ENCODE measurements around the gene MKX. TPM values are rescaled to one million over a fixed set of nuclear protein-coding genes. Genes with fewer than 3 reads are reported as not detected.

Gene MKX
- total RNA-seq, 4 donors from 2014 or later: 0.54 to 3.6 (median 0.90) TPM

- 79 to 86% methylated on average over 4 of the region's 4 CpGs for WGBS, 2 donors
- no peaks in the 10 kb centered on the region for H3K4me1 ChIP-seq
- no peak overlapping the region for H3K4me3 ChIP-seq (replicated peaks in 1 of 3)
- intact Hi-C loops (cut with DNase I): no loop called here
- DNase-seq: no peak
- H3K27me3 ChIP-seq: no peaks in the 10 kb centered on the region
- no peak overlapping the region for H3K27ac ChIP-seq
- no peak for TF ChIP-seq POLR2A (IDR thresholded peaks at IDR 0.05)
- TF ChIP-seq, protein P1, sequence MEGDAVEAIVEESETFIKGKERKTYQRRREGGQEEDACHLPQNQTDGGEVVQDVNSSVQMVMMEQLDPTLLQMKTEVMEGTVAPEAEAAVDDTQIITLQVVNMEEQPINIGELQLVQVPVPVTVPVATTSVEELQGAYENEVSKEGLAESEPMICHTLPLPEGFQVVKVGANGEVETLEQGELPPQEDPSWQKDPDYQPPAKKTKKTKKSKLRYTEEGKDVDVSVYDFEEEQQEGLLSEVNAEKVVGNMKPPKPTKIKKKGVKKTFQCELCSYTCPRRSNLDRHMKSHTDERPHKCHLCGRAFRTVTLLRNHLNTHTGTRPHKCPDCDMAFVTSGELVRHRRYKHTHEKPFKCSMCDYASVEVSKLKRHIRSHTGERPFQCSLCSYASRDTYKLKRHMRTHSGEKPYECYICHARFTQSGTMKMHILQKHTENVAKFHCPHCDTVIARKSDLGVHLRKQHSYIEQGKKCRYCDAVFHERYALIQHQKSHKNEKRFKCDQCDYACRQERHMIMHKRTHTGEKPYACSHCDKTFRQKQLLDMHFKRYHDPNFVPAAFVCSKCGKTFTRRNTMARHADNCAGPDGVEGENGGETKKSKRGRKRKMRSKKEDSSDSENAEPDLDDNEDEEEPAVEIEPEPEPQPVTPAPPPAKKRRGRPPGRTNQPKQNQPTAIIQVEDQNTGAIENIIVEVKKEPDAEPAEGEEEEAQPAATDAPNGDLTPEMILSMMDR (IDR thresholded peaks at IDR 0.05): no peak
- no peaks in the 10 kb centered on the region for H3K36me3 ChIP-seq
- no peaks in the 10 kb centered on the region for H3K9me3 ChIP-seq
These were observed 98.9 kb downstream of the MKX start for GRCh38 chr10:27646604-27647175.

DNA sequence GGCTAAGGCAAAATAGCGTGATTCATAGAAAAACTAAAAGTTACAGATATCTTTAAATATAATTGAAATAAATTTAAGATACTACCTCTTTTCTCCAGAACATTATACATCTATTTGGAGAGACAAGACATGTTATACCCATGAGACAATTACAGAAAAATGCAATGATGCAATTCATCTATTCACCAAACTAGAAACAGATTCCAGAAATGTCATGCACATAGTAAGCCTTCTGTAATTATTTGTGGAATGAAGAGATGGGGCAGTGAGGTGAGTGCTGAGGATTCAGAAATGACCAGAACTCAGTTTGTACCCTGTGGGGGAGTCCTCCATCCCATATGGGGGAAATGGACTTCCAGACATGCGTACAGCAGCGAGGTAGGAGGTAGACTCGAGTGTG lies 99.4 kb downstream of the MKX start:
- Histone ChIP-seq H3K27ac (no peak overlapping the region), H3K4me1 (no peaks in the 10 kb centered on the region), H3K4me3 (replicated peaks in 1 of 3) (no peak overlapping the region), H3K36me3 (no peaks in the 10 kb centered on the region), H3K9me3 (no peaks in the 10 kb centered on the region), H3K27me3 (no peaks in the 10 kb centered on the region)
- intact Hi-C loops (cut with DNase I): no loop called here
- TF ChIP-seq POLR2A (IDR thresholded peaks at IDR 0.05): no peak
- TF ChIP-seq, protein P1 (IDR thresholded peaks at IDR 0.05): no peak
- 82 to 83% methylated on average over 4 of the region's 4 CpGs for WGBS, 2 donors
- DNase-seq: no peak

GRCh38 chr10:27644307-27644939 lies 101.2 kb downstream of the MKX start:
- no peak for DNase-seq
- no peaks in the 10 kb centered on the region for H3K4me1 ChIP-seq
- TF ChIP-seq, protein P1 (IDR thresholded peaks at IDR 0.05): no peak
- no peak for TF ChIP-seq POLR2A (IDR thresholded peaks at IDR 0.05)
- 86 to 88% methylated on average over 5 of the region's 5 CpGs for WGBS, 2 donors
- H3K4me3 ChIP-seq (replicated peaks in 1 of 3): no peak overlapping the region
- H3K9me3 ChIP-seq: no peaks in the 10 kb centered on the region
- no peaks in the 10 kb centered on the region for H3K27me3 ChIP-seq
- no peak overlapping the region for H3K27ac ChIP-seq
- no peaks in the 10 kb centered on the region for H3K36me3 ChIP-seq
- intact Hi-C loops (cut with DNase I): no loop called here

GRCh38 chr10:27643301-27643700 lies 102.3 kb downstream of the MKX start:
- 79 to 87% methylated on average over 2 of the region's 2 CpGs for WGBS, 2 donors
- Histone ChIP-seq H3K27ac (no peak overlapping the region), H3K9me3 (no peaks in the 10 kb centered on the region), H3K4me3 (replicated peaks in 1 of 3) (no peak overlapping the region), H3K36me3 (no peaks in the 10 kb centered on the region), H3K4me1 (no peaks in the 10 kb centered on the region), H3K27me3 (no peaks in the 10 kb centered on the region)
- no peak for DNase-seq
- intact Hi-C loops (cut with DNase I): no loop called here
- TF ChIP-seq POLR2A (IDR thresholded peaks at IDR 0.05): no peak

DNA sequence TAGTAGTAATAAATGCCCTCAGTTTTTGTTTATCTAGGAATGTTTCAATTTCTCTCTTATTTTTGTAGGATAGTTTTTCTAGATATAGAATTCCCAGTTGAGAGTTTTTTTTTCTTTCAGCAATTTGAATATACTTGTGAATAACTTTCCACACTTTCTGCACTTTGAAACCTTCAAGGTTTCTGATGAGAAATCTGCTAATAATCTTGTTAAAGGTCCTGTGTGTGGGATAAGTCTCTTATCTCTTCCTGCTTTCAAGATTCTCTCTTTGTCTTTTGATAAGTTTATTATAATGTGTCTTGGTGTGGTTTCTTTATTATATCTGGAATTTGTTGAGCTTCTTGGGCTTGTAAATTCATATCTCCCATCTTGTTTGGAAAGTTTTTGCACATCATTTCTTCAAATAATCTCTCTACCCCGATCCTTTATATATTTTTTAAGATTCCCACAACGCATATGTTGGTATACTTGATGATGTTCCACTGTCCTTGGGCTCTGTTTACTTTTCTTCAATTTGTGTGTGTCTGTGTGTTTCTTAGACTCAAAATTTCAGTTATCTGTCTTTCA lies 103.5 kb downstream of the MKX start:
- H3K9me3 ChIP-seq: no peaks in the 10 kb centered on the region
- no peaks in the 10 kb centered on the region for H3K27me3 ChIP-seq
- H3K36me3 ChIP-seq: no peaks in the 10 kb centered on the region
- TF ChIP-seq POLR2A (IDR thresholded peaks at IDR 0.05): no peak
- TF ChIP-seq, protein P1 (IDR thresholded peaks at IDR 0.05): no peak
- DNase-seq: no peak
- no peaks in the 10 kb centered on the region for H3K4me1 ChIP-seq
- intact Hi-C loops (cut with DNase I): no loop called here
- no peak overlapping the region for H3K4me3 ChIP-seq (replicated peaks in 1 of 3)
- WGBS, 2 donors: 92 to 97% methylated on average over 2 of the region's 2 CpGs
- H3K27ac ChIP-seq: no peak overlapping the region

All from thyroid gland (tissue), 4 donors.